Endodermal cell (in vitro differentiated cells): ENCODE measurements around the gene SATL1. TPM values are rescaled to one million over a fixed set of nuclear protein-coding genes. Genes with fewer than 3 reads are reported as not detected.

Experiments used
- DNase-seq: peaks from one replicate; pipeline ENCODE4 v3.0.0-alpha.2; 2017
- H3K27ac ChIP-seq: 2 replicates; pipeline ENCODE4 v1.5.1; 2013; ENCODE audit warnings: mild to moderate bottlenecking, low read depth, low read length, moderate library complexity
- H3K27me3 ChIP-seq: 2 replicates; pipeline ENCODE4 v1.6.1; 2013; ENCODE audit warnings: mild to moderate bottlenecking, low read length, moderate library complexity; ENCODE audit not compliant: insufficient read depth, control insufficient read depth, poor library complexity, severe bottlenecking
- H3K36me3 ChIP-seq: 2 replicates; pipeline ENCODE4 v1.7.0; 2013; ENCODE audit warnings: mild to moderate bottlenecking, low read length, moderate library complexity; ENCODE audit not compliant: control insufficient read depth, insufficient read depth
- H3K4me1 ChIP-seq: one replicate; pipeline ENCODE4 v1.7.0; 2013; ENCODE audit warnings: low read length; ENCODE audit not compliant: control insufficient read depth, insufficient read depth
- H3K4me3 ChIP-seq: 2 replicates; pipeline ENCODE4 v1.5.1; 2013; ENCODE audit warnings: mild to moderate bottlenecking, low read length, moderate library complexity
- H3K9ac ChIP-seq: 2 replicates; pipeline ENCODE4 v1.6.1; 2013; ENCODE audit warnings: mild to moderate bottlenecking, low read length, moderate library complexity; ENCODE audit not compliant: poor library complexity, severe bottlenecking; ENCODE audit errors: extremely low read depth
- H3K9me3 ChIP-seq: 2 replicates; pipeline ENCODE4 v1.6.1; 2013; ENCODE audit warnings: mild to moderate bottlenecking, low read length, moderate library complexity; ENCODE audit not compliant: control insufficient read depth
- H3K27ac Mint-ChIP-seq: 2 replicates; pipeline ENCODE4 v1.8.0; 2020; ENCODE audit warnings: mixed read lengths
- H3K27me3 Mint-ChIP-seq: 2 replicates; pipeline ENCODE4 v1.8.0; 2021; ENCODE audit warnings: mild to moderate bottlenecking, mixed read lengths; ENCODE audit not compliant: insufficient read depth
- H3K36me3 Mint-ChIP-seq: 2 replicates; pipeline ENCODE4 v1.8.0; 2020; ENCODE audit warnings: low read depth, mixed read lengths
- H3K4me1 Mint-ChIP-seq: 2 replicates; pipeline ENCODE4 v1.8.0; 2020; ENCODE audit warnings: mixed read lengths
- H3K4me3 Mint-ChIP-seq: 2 replicates; pipeline ENCODE4 v1.8.0; 2020; ENCODE audit warnings: mild to moderate bottlenecking, moderate library complexity, mixed read lengths
- H3K9me3 Mint-ChIP-seq: 2 replicates; pipeline ENCODE4 v1.8.0; 2020; ENCODE audit warnings: mild to moderate bottlenecking, mixed read lengths
- CTCF ChIP-seq: fragments of 200-600 bp; sonication (generic); conservative IDR thresholded peaks from 2 replicates; pipeline ENCODE4 v1.5.0; 2021; ENCODE audit warnings: antibody characterized with exemption, mild to moderate bottlenecking
- WGBS, 2 experiments: methylation state at CpG; one replicate each; pipeline versions ENCODE4 v1.1.5 to v1.1.7; 2013; ENCODE audit warnings: missing lambda C conversion rate in 2 of 2, mixed read lengths in 1 of 2; ENCODE audit not compliant: insufficient coverage in 1 of 2, insufficient read length in 1 of 2; 5-methylcytosine and 5-hydroxymethylcytosine counted together
- total RNA-seq, 2 donors: library from RNA; stranded (reverse); fragmentation: NEBNext Ultra II Directional in 1 of 2; extraction: Animal tissue kit (Norgen Biotek cat#: 25700) in 1 of 2; gene quantifications; 2 replicates in 1 of 2; 3 replicates in 1 of 2; pipeline ENCODE4 v1.2.1, GENCODE V29; 2021

Gene SATL1
- total RNA-seq, 2 donors from 2014 or later: 0.29 to 0.58 TPM

DNA sequence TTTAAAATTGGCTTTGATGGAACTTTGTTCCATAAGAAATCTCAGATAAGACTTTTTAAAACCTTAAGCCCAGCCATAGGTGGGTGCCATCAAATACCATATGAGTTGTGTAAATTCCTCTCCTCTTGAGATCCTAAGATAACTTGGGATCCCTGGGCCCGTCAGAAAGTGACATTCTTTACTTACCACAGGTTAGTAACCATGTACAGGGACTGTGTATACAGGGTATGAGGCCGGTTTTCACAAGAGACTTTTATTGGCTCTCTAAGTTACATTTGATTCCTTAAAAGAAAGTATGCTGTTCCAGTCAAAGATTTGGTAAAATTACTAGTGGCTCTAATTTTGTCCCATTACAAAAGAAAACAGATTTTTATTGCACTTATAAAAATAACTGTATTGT, 129.8 kb downstream of the SATL1 start:
- Histone ChIP-seq H3K4me3 (no peak overlapping the region), H3K36me3 (no peaks in the 10 kb centered on the region), H3K4me1 (no peaks in the 10 kb centered on the region), H3K9me3 (no peaks in the 10 kb centered on the region), H3K9ac (no peak overlapping the region), H3K27me3 (no peaks in the 10 kb centered on the region), H3K27ac (no peak overlapping the region)
- Mint-ChIP-seq H3K4me3 (no peak overlapping the region), H3K27ac (no peak overlapping the region), H3K36me3 (no peaks in the 10 kb centered on the region), H3K4me1 (no peaks in the 10 kb centered on the region), H3K27me3 (no peaks in the 10 kb centered on the region), H3K9me3 (peaks cover 40% of the 10 kb centered on the region)
- TF ChIP-seq CTCF: no peak
- 100% methylated on average over 1 of the region's 2 CpGs; no CpG with 5 or more reads in 1 of the 2 experiments for WGBS, 2 experiments
- DNase-seq: no peak

GRCh38 chrX:85112293-85112692, 131.3 kb downstream of the SATL1 start:
- Histone ChIP-seq H3K27ac (no peak overlapping the region), H3K4me3 (no peak overlapping the region), H3K9me3 (no peaks in the 10 kb centered on the region), H3K4me1 (no peaks in the 10 kb centered on the region), H3K9ac (no peak overlapping the region), H3K36me3 (no peaks in the 10 kb centered on the region), H3K27me3 (no peaks in the 10 kb centered on the region)
- no peaks in the 10 kb centered on the region for H3K36me3 Mint-ChIP-seq
- no peak for TF ChIP-seq CTCF
- no peak overlapping the region for H3K4me3 Mint-ChIP-seq
- DNase-seq: no peak
- peaks cover 48% of the 10 kb centered on the region for H3K9me3 Mint-ChIP-seq
- no peaks in the 10 kb centered on the region for H3K27me3 Mint-ChIP-seq
- H3K27ac Mint-ChIP-seq: no peak overlapping the region
- 72 to 94% methylated on average over 4 to 8 of the region's 9 CpGs for WGBS, 2 experiments
- H3K4me1 Mint-ChIP-seq: no peaks in the 10 kb centered on the region

- H3K36me3 Mint-ChIP-seq: no peaks in the 10 kb centered on the region
- no peak overlapping the region for H3K27ac Mint-ChIP-seq
- H3K4me3 Mint-ChIP-seq: no peak overlapping the region
- WGBS, 2 experiments: no CpG with 5 or more reads among the region's 2 CpGs
- H3K27me3 ChIP-seq: no peaks in the 10 kb centered on the region
- H3K36me3 ChIP-seq: no peaks in the 10 kb centered on the region
- DNase-seq: no peak
- H3K9me3 ChIP-seq: no peaks in the 10 kb centered on the region
- no peak overlapping the region for H3K27ac ChIP-seq
- H3K4me1 ChIP-seq: no peaks in the 10 kb centered on the region
- no peaks in the 10 kb centered on the region for H3K4me1 Mint-ChIP-seq
- TF ChIP-seq CTCF: peak; percentile 84
- no peaks in the 10 kb centered on the region for H3K27me3 Mint-ChIP-seq
- H3K4me3 ChIP-seq: no peak overlapping the region
- peaks cover 43% of the 10 kb centered on the region for H3K9me3 Mint-ChIP-seq
- no peak overlapping the region for H3K9ac ChIP-seq
Measured at GRCh38 chrX:85111347-85111746, 132.2 kb downstream of the SATL1 start.
